HG03196 (cell line): ENCODE results near the gene ANKRD11.
"Not testable (repeated sequence)": the region's sequence is repeated elsewhere in the genome, so short reads cannot be mapped to it uniquely, and the experiment has no call there.

Experiments
- ATAC-seq: cut with Tn5 transposase; IDR thresholded peaks from one replicate; pipeline ENCODE4 v1.9.1; 2021; ENCODE audit not compliant: unreplicated experiment

ANKRD11 gene

GRCh38 chr16:89318871-89319630 lies 171.3 kb downstream of the ANKRD11 start:
- no peak for ATAC-seq

- no peak for ATAC-seq
Observed at GRCh38 chr16:89318430-89318758, 172.0 kb downstream of the ANKRD11 start.

GRCh38 chr16:89317729-89318429 lies 172.5 kb downstream of the ANKRD11 start:
- no peak for ATAC-seq

- ATAC-seq = no peak
Observed at GRCh38 chr16:89317101-89317671, 173.2 kb downstream of the ANKRD11 start.

GRCh38 chr16:89316701-89317100 lies 173.7 kb downstream of the ANKRD11 start:
- no peak for ATAC-seq

GRCh38 chr16:89315791-89316581 lies 174.4 kb downstream of the ANKRD11 start:
- peak; percentile 32 for ATAC-seq

GRCh38 chr16:89315271-89315670 lies 175.1 kb downstream of the ANKRD11 start:
- ATAC-seq = no peak

GRCh38 chr16:89314854-89315253 lies 175.5 kb downstream of the ANKRD11 start:
- ATAC-seq = no peak

GRCh38 chr16:89314357-89314756 lies 176.0 kb downstream of the ANKRD11 start:
- no peak for ATAC-seq

- ATAC-seq = no peak
Observed at GRCh38 chr16:89313583-89313982, 176.8 kb downstream of the ANKRD11 start.

GRCh38 chr16:89312598-89313299 lies 177.6 kb downstream of the ANKRD11 start:
- ATAC-seq = no peak

- no peak for ATAC-seq
Observed at GRCh38 chr16:89312194-89312593, 178.2 kb downstream of the ANKRD11 start.

GRCh38 chr16:89311636-89312035 lies 178.7 kb downstream of the ANKRD11 start:
- no peak for ATAC-seq

- no peak for ATAC-seq
Observed at GRCh38 chr16:89309438-89310122, 180.8 kb downstream of the ANKRD11 start.

GRCh38 chr16:89308391-89309333 lies 181.7 kb downstream of the ANKRD11 start:
- ATAC-seq = no peak

- no peak for ATAC-seq
Observed at GRCh38 chr16:89307421-89307805, 182.9 kb downstream of the ANKRD11 start.

GRCh38 chr16:89306457-89307420 lies 183.6 kb downstream of the ANKRD11 start:
- not testable (repeated sequence) for ATAC-seq
